Measurements from ENCODE around the gene CCDC88C. TPM values are rescaled to one million over a fixed set of nuclear protein-coding genes. Genes with fewer than 3 reads are reported as not detected.

CCDC88C gene
- polyA plus RNA-seq, 1 donor (not counting 4 experiments of a cell fraction or from before 2014, with no cell fraction given): 2.4 TPM

- Histone ChIP-seq H3K36me3 (ENCODE audit: control insufficient read depth in 2 of 2, extremely low read depth in 1 of 2, insufficient read depth in 2 of 2, low read length in 2 of 2) (no peaks in the 10 kb centered on the region), H3K9ac (ENCODE audit: control insufficient read depth, extremely low read depth, insufficient read depth, low read length) (no peak overlapping the region), H3K4me3 (ENCODE audit: control insufficient read depth in 2 of 3, extremely low read depth in 1 of 3, insufficient read depth in 2 of 3, low read depth in 1 of 3, low read length in 3 of 3) (no peak overlapping the region), H3K9me1 (ENCODE audit: control insufficient read depth, extremely low read depth, insufficient read depth, low read length) (no peaks in the 10 kb centered on the region), H3K4me2 (ENCODE audit: control insufficient read depth, extremely low read depth, insufficient read depth, low read depth, low read length) (no peak overlapping the region), H2AFZ (ENCODE audit: control insufficient read depth, low read length) (no peak overlapping the region), H3K4me1 (ENCODE audit: control insufficient read depth, extremely low read depth, insufficient read depth, low read length) (peaks cover 21% of the 10 kb centered on the region), H3K9me3 (ENCODE audit: control insufficient read depth, low read depth, low read length) (no peaks in the 10 kb centered on the region), H3K27ac (ENCODE audit: control insufficient read depth, insufficient read depth, low read length) (no peak overlapping the region), H3K79me2 (ENCODE audit: control insufficient read depth, insufficient read depth, low read length) (no peaks in the 10 kb centered on the region), H4K20me1 (ENCODE audit: control insufficient read depth, extremely low read depth, insufficient read depth, low read length) (no peaks in the 10 kb centered on the region), H3K27me3 (ENCODE audit: control insufficient read depth, extremely low read depth, insufficient read depth, low read length) (no peaks in the 10 kb centered on the region)
- FAIRE-seq: no peak
- dilution Hi-C loops (cut with MboI; ENCODE audit: extremely low pct_ligation_motif_present, low sequenced_read_pairs): no loop called here
- TF ChIP-seq EZH2 (IDR thresholded peaks at IDR 0.05; ENCODE audit: low read length) (no peak), CTCF (optimal IDR thresholded peaks at IDR 0.05 in 1 of 3, IDR thresholded peaks at IDR 0.05 in 1 of 3, conservative IDR thresholded peaks at IDR 0.05 in 1 of 3; ENCODE audit: extremely low read depth in 1 of 3, insufficient read depth in 2 of 3, low read length in 3 of 3) (no peak)
- no peak for DNase-seq (ENCODE audit: low read depth, low spot score)
Observed at GRCh38 chr14:91263329-91263728, 154.3 kb downstream of the CCDC88C start.

GRCh38 chr14:91261986-91262549 is 155.6 kb downstream of the CCDC88C start:
- H3K4me1 ChIP-seq (ENCODE audit: control insufficient read depth, extremely low read depth, insufficient read depth, low read length): peaks cover 30% of the 10 kb centered on the region
- H3K79me2 ChIP-seq (ENCODE audit: control insufficient read depth, insufficient read depth, low read length): no peaks in the 10 kb centered on the region
- FAIRE-seq (no peak), DNase-seq (ENCODE audit: low read depth, low spot score) (no peak)
- no peaks in the 10 kb centered on the region for H4K20me1 ChIP-seq (ENCODE audit: control insufficient read depth, extremely low read depth, insufficient read depth, low read length)
- H3K9me1 ChIP-seq (ENCODE audit: control insufficient read depth, extremely low read depth, insufficient read depth, low read length): no peaks in the 10 kb centered on the region
- no peak overlapping the region for H3K27ac ChIP-seq (ENCODE audit: control insufficient read depth, insufficient read depth, low read length)
- H3K9ac ChIP-seq (ENCODE audit: control insufficient read depth, extremely low read depth, insufficient read depth, low read length): no peak overlapping the region
- H2AFZ ChIP-seq (ENCODE audit: control insufficient read depth, low read length): no peak overlapping the region
- dilution Hi-C loops (cut with MboI; ENCODE audit: extremely low pct_ligation_motif_present, low sequenced_read_pairs): no loop called here
- no peak overlapping the region for H3K4me2 ChIP-seq (ENCODE audit: control insufficient read depth, extremely low read depth, insufficient read depth, low read depth, low read length)
- H3K4me3 ChIP-seq (ENCODE audit: control insufficient read depth in 2 of 3, extremely low read depth in 1 of 3, insufficient read depth in 2 of 3, low read depth in 1 of 3, low read length in 3 of 3): no peak overlapping the region
- H3K36me3 ChIP-seq (ENCODE audit: control insufficient read depth in 2 of 2, extremely low read depth in 1 of 2, insufficient read depth in 2 of 2, low read length in 2 of 2): no peaks in the 10 kb centered on the region
- no peak for TF ChIP-seq CTCF (optimal IDR thresholded peaks at IDR 0.05 in 1 of 3, IDR thresholded peaks at IDR 0.05 in 1 of 3, conservative IDR thresholded peaks at IDR 0.05 in 1 of 3; ENCODE audit: extremely low read depth in 1 of 3, insufficient read depth in 2 of 3, low read length in 3 of 3)
- TF ChIP-seq EZH2 (IDR thresholded peaks at IDR 0.05; ENCODE audit: low read length): no peak
- no peaks in the 10 kb centered on the region for H3K9me3 ChIP-seq (ENCODE audit: control insufficient read depth, low read depth, low read length)
- no peaks in the 10 kb centered on the region for H3K27me3 ChIP-seq (ENCODE audit: control insufficient read depth, extremely low read depth, insufficient read depth, low read length)

All from keratinocyte (primary cell).